ENCODE measurements around the gene TACR1. TPM values are rescaled to one million over a fixed set of nuclear protein-coding genes. Genes with fewer than 3 reads are reported as not detected.

The TACR1 gene
- total RNA-seq, 1 experiment from 2014 or later = not detected

DNA sequence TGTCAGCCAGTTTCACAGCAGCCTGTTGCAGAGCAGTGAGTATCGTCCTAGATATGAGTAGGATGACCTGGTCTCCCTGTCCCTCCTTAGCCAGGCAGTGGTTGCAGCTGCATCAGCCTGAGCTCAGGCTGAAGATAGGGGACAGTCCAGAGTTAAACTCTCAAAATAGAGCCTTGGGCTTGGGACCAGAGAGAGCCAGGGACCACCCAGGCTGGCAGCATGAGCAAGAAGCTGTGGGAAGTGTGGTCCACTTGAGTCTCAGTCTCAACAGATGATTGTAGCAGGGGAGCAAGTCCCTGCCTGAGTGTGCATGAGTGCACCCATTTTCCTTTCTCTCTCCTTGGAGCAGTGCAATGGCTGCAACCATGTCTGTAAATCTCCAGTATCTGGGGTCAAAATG, 38.0 kb upstream of the TACR1 start:
- no peak overlapping the region for H3K9ac ChIP-seq (ENCODE audit: low read length)
- DNase-seq (no peak), ATAC-seq (no peak)
- BruUV-seq (replicated peaks) = no TSS peak
- TF ChIP-seq, protein P1, sequence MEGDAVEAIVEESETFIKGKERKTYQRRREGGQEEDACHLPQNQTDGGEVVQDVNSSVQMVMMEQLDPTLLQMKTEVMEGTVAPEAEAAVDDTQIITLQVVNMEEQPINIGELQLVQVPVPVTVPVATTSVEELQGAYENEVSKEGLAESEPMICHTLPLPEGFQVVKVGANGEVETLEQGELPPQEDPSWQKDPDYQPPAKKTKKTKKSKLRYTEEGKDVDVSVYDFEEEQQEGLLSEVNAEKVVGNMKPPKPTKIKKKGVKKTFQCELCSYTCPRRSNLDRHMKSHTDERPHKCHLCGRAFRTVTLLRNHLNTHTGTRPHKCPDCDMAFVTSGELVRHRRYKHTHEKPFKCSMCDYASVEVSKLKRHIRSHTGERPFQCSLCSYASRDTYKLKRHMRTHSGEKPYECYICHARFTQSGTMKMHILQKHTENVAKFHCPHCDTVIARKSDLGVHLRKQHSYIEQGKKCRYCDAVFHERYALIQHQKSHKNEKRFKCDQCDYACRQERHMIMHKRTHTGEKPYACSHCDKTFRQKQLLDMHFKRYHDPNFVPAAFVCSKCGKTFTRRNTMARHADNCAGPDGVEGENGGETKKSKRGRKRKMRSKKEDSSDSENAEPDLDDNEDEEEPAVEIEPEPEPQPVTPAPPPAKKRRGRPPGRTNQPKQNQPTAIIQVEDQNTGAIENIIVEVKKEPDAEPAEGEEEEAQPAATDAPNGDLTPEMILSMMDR (conservative IDR thresholded peaks at IDR 0.05; ENCODE audit: low read depth, low read length) = no peak
- TF ChIP-seq EZH2phosphoT487 (IDR thresholded peaks at IDR 0.05; ENCODE audit: borderline replicate concordance, low read length) (no peak), EZH2 (IDR thresholded peaks at IDR 0.05; ENCODE audit: low read length, unreplicated experiment) (no peak)
- H3K9me2 ChIP-seq (replicated peaks; ENCODE audit: low read length) = no peaks in the 10 kb centered on the region
- H4K20me1 ChIP-seq (ENCODE audit: low read length) = no peaks in the 10 kb centered on the region
- H3K4me3 ChIP-seq (ENCODE audit: low read length) = no peak overlapping the region
- H3K4me1 ChIP-seq (ENCODE audit: insufficient read depth, low read length) = peaks cover 19% of the 10 kb centered on the region
- H3K36me3 ChIP-seq (ENCODE audit: low read depth, low read length) = no peaks in the 10 kb centered on the region
- no peak overlapping the region for H3K4me2 ChIP-seq (ENCODE audit: low read length)
- intact Hi-C loops (cut with micrococcal nuclease) = no loop called here
- CTCF ChIA-PET = no interaction called here
- no peaks in the 10 kb centered on the region for H3K79me2 ChIP-seq (ENCODE audit: low read length)
- H3F3A ChIP-seq (ENCODE audit: low read length, unreplicated experiment) = no peaks in the 10 kb centered on the region
- no peaks in the 10 kb centered on the region for H3K9me3 ChIP-seq (ENCODE audit: low read length)
- no peak overlapping the region for H3K27ac ChIP-seq (ENCODE audit: low read length)
- POLR2A ChIA-PET (ENCODE audit: unreplicated experiment) = no interaction called here
- no peak overlapping the region for H2AFZ ChIP-seq (ENCODE audit: low read length)
- no peaks in the 10 kb centered on the region for H3K27me3 ChIP-seq (ENCODE audit: low read length)

DNA sequence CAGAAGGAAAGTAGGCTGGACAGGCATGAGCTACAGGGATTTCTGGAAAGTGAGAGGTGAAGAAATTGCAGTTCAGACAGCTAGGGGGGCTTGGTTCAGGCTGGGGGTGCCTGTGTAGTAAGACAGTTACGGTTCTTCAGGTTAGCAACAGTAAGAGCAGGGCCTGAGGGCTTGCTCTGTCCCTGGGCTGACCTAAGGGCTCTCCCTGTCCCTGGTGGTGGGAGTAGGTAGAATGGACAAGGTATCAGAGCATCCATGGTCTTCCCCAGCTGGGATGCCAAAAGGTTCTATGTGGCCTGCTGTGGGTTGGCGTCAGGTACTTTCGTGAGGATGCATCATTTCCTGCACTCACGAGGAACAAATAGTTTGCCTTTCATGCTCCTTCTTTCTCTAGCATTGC, 34.6 kb upstream of the TACR1 start:
- H4K20me1 ChIP-seq (ENCODE audit: low read length) = no peaks in the 10 kb centered on the region
- no peak overlapping the region for H3K27ac ChIP-seq (ENCODE audit: low read length)
- ChIA-PET CTCF (no interaction called here), POLR2A (ENCODE audit: unreplicated experiment) (no interaction called here)
- H3K4me2 ChIP-seq (ENCODE audit: low read length) = no peak overlapping the region
- intact Hi-C loops (cut with micrococcal nuclease) = no loop called here
- DNase-seq = no peak
- TF ChIP-seq, protein P1 (conservative IDR thresholded peaks at IDR 0.05; ENCODE audit: low read depth, low read length) = no peak
- TF ChIP-seq EZH2 (IDR thresholded peaks at IDR 0.05; ENCODE audit: low read length, unreplicated experiment) = no peak
- no peak for TF ChIP-seq EZH2phosphoT487 (IDR thresholded peaks at IDR 0.05; ENCODE audit: borderline replicate concordance, low read length)
- no peaks in the 10 kb centered on the region for H3K36me3 ChIP-seq (ENCODE audit: low read depth, low read length)
- H3K4me3 ChIP-seq (ENCODE audit: low read length) = no peak overlapping the region
- no peak for ATAC-seq
- H3K9me2 ChIP-seq (replicated peaks; ENCODE audit: low read length) = no peaks in the 10 kb centered on the region
- H3K4me1 ChIP-seq (ENCODE audit: insufficient read depth, low read length) = peaks cover 8% of the 10 kb centered on the region
- H3K9ac ChIP-seq (ENCODE audit: low read length) = no peak overlapping the region
- H3K9me3 ChIP-seq (ENCODE audit: low read length) = no peaks in the 10 kb centered on the region
- no TSS peak for BruUV-seq (replicated peaks)
- no peaks in the 10 kb centered on the region; the same call in 1 of the 2 replicates for H3K27me3 ChIP-seq (ENCODE audit: low read length)
- no peaks in the 10 kb centered on the region for H3F3A ChIP-seq (ENCODE audit: low read length, unreplicated experiment)
- H2AFZ ChIP-seq (ENCODE audit: low read length) = no peak overlapping the region
- H3K79me2 ChIP-seq (ENCODE audit: low read length) = no peaks in the 10 kb centered on the region

DNA sequence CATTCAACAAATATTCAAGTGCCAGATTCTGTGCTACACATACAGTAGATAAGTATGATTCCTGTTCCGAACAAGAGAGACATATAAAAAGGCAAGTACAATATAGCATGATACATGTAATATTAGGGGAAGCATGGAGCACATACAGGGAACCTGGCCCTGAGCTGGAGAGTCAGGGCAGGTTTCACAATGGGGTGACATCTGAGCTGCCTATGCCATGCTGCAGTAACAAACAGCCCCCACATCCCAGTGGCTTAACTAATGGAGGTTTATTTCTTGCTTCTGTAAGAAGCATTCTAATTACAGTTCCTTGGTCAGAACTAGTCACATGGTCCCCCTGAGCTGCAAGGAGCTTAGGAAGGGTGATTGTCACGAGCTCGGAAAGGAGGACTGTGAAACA, 27.3 kb upstream of the TACR1 start:
- Histone ChIP-seq H2AFZ (ENCODE audit: low read length) (no peak overlapping the region), H3K9me2 (replicated peaks; ENCODE audit: low read length) (no peaks in the 10 kb centered on the region), H3K4me1 (ENCODE audit: insufficient read depth, low read length) (peaks cover 9% of the 10 kb centered on the region), H3K4me2 (ENCODE audit: low read length) (no peak overlapping the region), H4K20me1 (ENCODE audit: low read length) (no peaks in the 10 kb centered on the region), H3K36me3 (ENCODE audit: low read depth, low read length) (no peaks in the 10 kb centered on the region), H3K9me3 (ENCODE audit: low read length) (no peaks in the 10 kb centered on the region), H3K79me2 (ENCODE audit: low read length) (no peaks in the 10 kb centered on the region), H3K9ac (ENCODE audit: low read length) (no peak overlapping the region), H3F3A (ENCODE audit: low read length, unreplicated experiment) (no peaks in the 10 kb centered on the region), H3K4me3 (ENCODE audit: low read length) (no peak overlapping the region), H3K27me3 (ENCODE audit: low read length) (no peaks in the 10 kb centered on the region; the same call in 1 of the 2 replicates), H3K27ac (ENCODE audit: low read length) (no peak overlapping the region)
- ATAC-seq = no peak
- TF ChIP-seq, protein P1 (conservative IDR thresholded peaks at IDR 0.05; ENCODE audit: low read depth, low read length) = no peak
- no peak for TF ChIP-seq EZH2phosphoT487 (IDR thresholded peaks at IDR 0.05; ENCODE audit: borderline replicate concordance, low read length)
- TF ChIP-seq EZH2 (IDR thresholded peaks at IDR 0.05; ENCODE audit: low read length, unreplicated experiment) = no peak
- ChIA-PET POLR2A (ENCODE audit: unreplicated experiment) (no interaction called here), CTCF (no interaction called here)
- BruUV-seq (replicated peaks) = no TSS peak
- no peak for DNase-seq
- intact Hi-C loops (cut with micrococcal nuclease) = no loop called here
